Activated naive CD4-positive, alpha-beta T cell treated with anti-CD3 and anti-CD28 coated beads, Interleukin-2, amount 10 ng/mL, durations not matched to agents 7 days and 5 days (primary cell): ENCODE measurements around the gene ADAMTS13.

Experiments used
- CTCF ChIA-PET: fragments of 350-600 bp; sonication (Branson Sonifier 250); formaldehyde crosslinking; loops from one replicate; lab custom pipeline; 2021; ENCODE audit warnings: antibody characterized with exemption; lab: Charles Lee
- DNase-seq: peaks from one replicate; pipeline ENCODE4 v3.0.0-alpha.2; 2020
- H3K27ac Mint-ChIP-seq: one replicate; pipeline ENCODE4 v1.8.0; 2021; ENCODE audit warnings: mild to moderate bottlenecking, moderate library complexity, mixed read lengths
- H3K27me3 Mint-ChIP-seq: one replicate; pipeline ENCODE4 v1.8.0; 2021; ENCODE audit warnings: mild to moderate bottlenecking, mixed read lengths
- H3K36me3 Mint-ChIP-seq: one replicate; pipeline ENCODE4 v1.8.0; 2021; ENCODE audit warnings: mixed read lengths
- H3K4me1 Mint-ChIP-seq: one replicate; pipeline ENCODE4 v1.8.0; 2021; ENCODE audit warnings: mixed read lengths
- H3K4me3 Mint-ChIP-seq: one replicate; pipeline ENCODE4 v1.8.0; 2021; ENCODE audit warnings: mild to moderate bottlenecking, moderate library complexity, mixed read lengths
- H3K9me3 Mint-ChIP-seq: one replicate; pipeline ENCODE4 v1.8.0; 2021; ENCODE audit warnings: mixed read lengths

The ADAMTS13 gene

DNA sequence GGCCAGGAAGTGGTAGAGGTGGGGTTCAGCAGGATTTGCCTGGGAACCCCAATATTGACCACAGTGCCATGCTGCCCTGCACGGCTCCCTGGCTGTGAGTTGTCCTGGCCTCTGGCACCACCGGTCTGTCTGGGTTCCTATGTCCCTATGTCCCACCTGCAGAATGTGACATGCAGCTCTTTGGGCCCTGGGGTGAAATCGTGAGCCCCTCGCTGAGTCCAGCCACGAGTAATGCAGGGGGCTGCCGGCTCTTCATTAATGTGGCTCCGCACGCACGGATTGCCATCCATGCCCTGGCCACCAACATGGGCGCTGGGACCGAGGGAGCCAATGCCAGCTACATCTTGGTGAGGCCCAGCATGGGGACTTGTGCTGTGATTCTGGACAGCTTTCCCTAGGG, 35.6 kb downstream of the ADAMTS13 start:
- peaks cover 10% of the 10 kb centered on the region for H3K4me1 Mint-ChIP-seq

DNA sequence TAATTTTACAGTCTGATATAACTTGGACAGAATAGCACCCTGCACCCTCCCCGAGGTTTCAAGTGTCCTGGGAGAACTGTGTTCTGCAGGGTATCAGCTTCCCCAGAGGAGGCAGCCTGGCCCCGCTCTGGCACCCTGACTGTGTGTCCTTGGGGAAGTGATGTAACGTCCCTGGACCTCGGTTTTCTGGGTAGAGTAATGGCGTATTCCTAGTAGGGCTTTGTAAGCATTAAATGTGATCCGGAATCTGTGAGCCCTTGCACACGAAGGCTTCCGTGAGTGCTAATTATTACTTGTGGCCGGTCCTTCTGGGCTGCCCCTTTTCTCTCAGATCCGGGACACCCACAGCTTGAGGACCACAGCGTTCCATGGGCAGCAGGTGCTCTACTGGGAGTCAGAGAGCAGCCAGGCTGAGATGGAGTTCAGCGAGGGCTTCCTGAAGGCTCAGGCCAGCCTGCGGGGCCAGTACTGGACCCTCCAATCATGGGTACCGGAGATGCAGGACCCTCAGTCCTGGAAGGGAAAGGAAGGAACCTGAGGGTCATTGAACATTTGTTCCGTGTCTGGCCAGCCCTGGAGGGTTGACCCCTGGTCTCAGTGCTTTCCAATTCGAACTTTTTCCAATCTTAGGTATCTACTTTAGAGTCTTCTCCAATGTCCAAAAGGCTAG, 36.6 kb downstream of the ADAMTS13 start:
- Mint-ChIP-seq H3K27ac (no peak overlapping the region), H3K4me3 (peak overlapping the region; percentile 82)

More for the DNA sequence above, 35.6 kb downstream of the ADAMTS13 start:
- DNase-seq = no peak
- Mint-ChIP-seq H3K9me3 (no peaks in the 10 kb centered on the region), H3K27ac (no peak overlapping the region), H3K27me3 (peaks cover 64% of the 10 kb centered on the region), H3K36me3 (no peaks in the 10 kb centered on the region), H3K4me3 (no peak overlapping the region)
- CTCF ChIA-PET = interaction anchor here (0.6 kb wide), 1 partner anchor 272 kb away, joined by 4 read pairs; no protein-coding TSS in a partner anchor

DNA sequence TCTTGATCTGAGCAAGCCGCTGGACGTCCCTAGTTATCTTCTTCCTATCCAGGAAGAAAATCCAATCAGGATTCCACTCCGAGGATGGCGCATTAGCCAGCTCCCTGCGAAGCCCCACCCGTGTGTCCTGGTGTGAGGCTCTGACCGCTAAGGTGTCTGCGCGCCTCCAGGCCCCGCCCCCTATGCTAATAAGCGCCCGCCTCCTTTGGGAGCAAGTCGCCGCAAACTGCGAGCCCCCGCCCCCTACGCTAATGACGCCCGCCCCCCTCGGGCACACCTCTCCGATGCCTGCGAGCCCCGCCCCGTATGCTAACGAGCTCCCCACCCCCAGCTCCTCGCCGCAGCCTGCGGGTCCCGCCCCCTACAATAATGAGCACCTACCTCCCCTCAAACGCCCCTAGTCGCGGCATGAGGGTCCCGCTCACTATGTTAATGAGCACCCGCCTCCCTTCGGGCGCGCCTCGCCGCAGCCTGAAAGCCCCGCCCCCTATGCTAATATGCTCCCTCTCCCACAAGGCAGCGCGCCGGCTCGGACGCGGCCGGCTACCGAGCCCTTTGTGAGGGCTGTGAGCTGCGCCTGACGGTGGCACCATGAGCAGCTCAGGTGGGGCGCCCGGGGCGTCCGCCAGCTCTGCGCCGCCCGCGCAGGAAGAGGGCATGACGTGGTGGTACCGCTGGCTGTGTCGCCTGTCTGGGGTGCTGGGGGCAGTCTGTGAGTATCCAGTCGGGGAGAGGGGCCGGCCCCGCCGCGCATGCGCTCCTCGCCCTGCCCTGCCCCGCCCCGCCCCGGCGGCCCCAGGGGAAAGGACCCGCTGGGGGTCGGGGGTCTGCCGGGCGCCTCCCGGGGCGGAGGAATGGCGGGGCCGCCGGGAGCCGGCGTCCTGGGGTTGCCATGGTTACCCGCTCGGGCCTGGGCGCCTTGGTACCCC, 37.6 kb downstream of the ADAMTS13 start, which contains the start of gene CACFD1:
Gene CACFD1, plus strand, starts transcription at position 503 of the 929 bp plus-strand sequence. Its CDS starts 89 bp downstream, at position 592.
- Mint-ChIP-seq H3K27me3 (peaks cover 69% of the 10 kb centered on the region), H3K36me3 (no peaks in the 10 kb centered on the region), H3K4me1 (peaks cover 10% of the 10 kb centered on the region), H3K4me3 (peak within 1 kb of the TSS; percentile 82), H3K27ac (peak within 1 kb of the TSS; percentile 76), H3K9me3 (no peaks in the 10 kb centered on the region)
- peak; percentile 96 for DNase-seq
- CTCF ChIA-PET = interaction anchor here (0.7 to 2.1 kb wide), 2 partner anchors 26 to 248 kb away, joined by 4 to 9 read pairs; no protein-coding TSS in a partner anchor

More for the DNA sequence above, 36.6 kb downstream of the ADAMTS13 start:
- Mint-ChIP-seq H3K9me3 (no peaks in the 10 kb centered on the region), H3K4me1 (peaks cover 10% of the 10 kb centered on the region), H3K27me3 (peaks cover 70% of the 10 kb centered on the region), H3K36me3 (no peaks in the 10 kb centered on the region)
- CTCF ChIA-PET = interaction anchor here (0.6 to 2.1 kb wide), 2 partner anchors 27 to 273 kb away, joined by 4 to 9 read pairs; no protein-coding TSS in a partner anchor
- no peak for DNase-seq

DNA sequence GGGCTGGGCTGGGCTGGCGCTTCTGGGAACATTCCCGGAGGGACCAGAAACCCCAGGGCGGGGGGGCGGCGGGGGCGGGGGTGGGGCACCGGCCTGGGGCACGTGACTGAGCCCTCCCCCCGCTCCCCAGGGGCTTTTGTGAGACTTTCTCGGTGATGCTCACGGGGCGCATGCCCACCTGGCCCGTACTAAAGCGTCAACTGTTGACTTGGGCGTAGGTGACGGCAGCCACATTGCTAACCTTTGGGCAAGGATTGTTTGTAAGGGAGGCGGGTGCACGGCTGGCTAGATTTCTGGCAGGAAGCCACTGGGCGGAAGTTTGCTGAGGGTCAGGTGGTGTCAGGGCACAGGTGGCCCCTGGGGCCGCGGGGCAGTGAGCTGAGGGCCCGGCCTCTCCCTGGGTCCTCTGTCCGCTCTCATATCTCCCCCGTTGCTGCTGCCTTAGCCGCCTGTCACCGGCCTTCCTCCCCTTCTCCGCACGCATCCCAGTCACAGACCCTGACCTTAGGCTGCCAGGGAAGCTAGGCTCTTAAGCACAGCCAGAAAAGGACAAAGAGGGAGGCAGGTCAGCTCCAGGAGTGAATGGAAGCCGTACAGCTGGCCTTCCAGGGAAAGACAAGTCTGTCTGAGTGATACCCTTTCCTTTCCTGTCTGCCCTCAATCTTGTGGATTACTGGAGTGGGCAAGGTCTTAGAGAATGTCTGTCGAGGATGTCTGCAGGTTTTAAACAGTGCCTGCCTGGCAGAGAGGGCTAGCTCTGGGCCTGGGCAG, 38.4 kb downstream of the ADAMTS13 start:
- CTCF ChIA-PET = no interaction called here
- no peak for DNase-seq
- no peaks in the 10 kb centered on the region for H3K9me3 Mint-ChIP-seq
- no peaks in the 10 kb centered on the region for H3K36me3 Mint-ChIP-seq
- peaks cover 10% of the 10 kb centered on the region for H3K4me1 Mint-ChIP-seq
- H3K27me3 Mint-ChIP-seq = peaks cover 76% of the 10 kb centered on the region
- H3K4me3 Mint-ChIP-seq = peak overlapping the region; percentile 56
- no peak overlapping the region for H3K27ac Mint-ChIP-seq

DNA sequence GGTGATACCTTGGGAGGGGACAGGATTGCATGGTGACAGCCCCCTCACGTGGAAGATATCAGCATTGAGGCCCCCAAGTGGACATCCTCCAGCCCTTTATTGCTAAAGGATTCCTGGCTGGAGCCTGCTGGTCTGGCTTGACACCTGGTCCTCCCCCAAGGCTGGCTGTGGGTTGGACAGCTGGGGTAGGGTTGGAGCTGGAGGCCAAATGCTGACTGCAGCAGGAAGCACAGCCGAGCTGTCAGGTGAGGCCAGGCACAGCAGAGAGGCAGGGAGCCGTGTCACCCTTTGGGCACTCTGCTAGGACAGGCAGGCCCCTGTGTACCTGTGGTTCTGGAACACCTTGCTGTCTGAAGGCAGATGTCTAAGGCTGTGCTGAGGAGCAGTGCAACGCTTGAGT, 39.8 kb downstream of the ADAMTS13 start:
- Mint-ChIP-seq H3K9me3 (no peaks in the 10 kb centered on the region), H3K36me3 (no peaks in the 10 kb centered on the region), H3K4me3 (no peak overlapping the region), H3K27ac (no peak overlapping the region), H3K27me3 (peaks cover 69% of the 10 kb centered on the region), H3K4me1 (peaks cover 10% of the 10 kb centered on the region)
- CTCF ChIA-PET = no interaction called here
- no peak for DNase-seq

DNA sequence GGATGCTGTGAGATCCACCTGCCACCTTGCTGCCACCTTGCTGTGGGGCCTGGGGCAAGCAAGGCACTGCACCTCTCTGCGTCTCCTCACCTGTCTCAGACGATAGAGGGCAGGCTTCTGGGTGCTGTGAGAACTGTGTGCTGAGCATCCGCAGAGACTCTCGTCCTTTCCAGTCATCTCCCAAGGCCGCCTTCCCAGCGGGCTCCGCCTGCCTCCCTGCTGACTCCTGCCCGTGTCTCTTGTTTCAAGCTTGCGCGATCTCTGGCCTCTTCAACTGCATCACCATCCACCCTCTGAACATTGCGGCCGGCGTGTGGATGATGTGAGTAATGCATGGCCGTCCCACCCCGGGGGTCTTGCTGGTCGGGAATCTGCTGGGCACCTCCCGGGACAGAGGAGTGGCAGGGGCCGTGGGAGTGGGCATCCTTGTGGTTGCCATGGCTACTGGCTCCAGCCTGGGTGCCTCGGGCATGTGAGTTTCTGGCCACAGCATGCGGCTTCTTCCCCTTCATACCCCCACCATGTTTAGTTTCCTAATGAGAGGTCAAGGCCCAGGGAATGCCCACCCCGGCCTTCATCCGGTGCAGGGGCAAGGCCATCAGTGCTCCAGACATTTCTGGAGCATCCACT, 41.2 kb downstream of the ADAMTS13 start:
- no peak for DNase-seq
- Mint-ChIP-seq H3K4me1 (peaks cover 10% of the 10 kb centered on the region), H3K4me3 (no peak overlapping the region), H3K27ac (no peak overlapping the region), H3K27me3 (peaks cover 62% of the 10 kb centered on the region), H3K36me3 (no peaks in the 10 kb centered on the region), H3K9me3 (no peaks in the 10 kb centered on the region)
- CTCF ChIA-PET = no interaction called here

DNA sequence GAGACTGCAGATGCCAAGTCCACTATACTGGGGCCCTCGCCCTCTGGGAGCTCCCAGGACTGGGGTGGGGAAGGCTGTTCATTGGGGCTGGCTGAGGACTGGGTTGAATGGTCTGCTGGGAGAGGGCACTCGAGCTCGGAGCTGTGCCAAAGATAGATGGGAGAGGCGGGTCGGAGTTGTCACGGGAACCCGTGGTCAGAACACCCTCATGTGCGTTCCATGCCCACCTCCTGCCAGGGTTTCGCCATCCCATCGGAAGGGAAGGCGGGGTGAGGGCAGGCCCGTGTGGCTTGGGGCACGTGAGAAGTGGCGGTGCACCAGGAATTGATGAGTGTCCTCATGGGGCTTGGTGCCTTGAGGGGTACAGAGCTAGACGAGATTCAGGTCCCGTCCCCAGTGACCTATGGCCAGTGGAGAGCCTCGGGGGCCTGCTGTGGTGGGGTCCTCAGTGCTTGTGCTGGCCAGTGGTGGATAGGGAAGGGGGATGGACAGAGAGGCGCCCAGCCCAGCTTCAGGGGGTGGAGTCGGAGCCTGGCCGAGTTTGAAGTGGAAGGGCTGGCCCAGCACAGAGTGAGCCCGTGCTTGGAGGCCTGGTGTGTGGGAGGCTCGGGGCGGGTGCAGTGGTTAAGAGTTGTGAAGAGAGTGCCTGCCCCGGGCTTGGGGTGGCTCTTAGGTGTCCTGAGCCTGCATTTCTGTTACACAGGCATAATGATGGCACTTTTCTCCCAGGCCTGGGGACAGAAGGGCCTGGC, 41.9 kb downstream of the ADAMTS13 start:
- CTCF ChIA-PET = no interaction called here
- H3K9me3 Mint-ChIP-seq = no peaks in the 10 kb centered on the region
- peaks cover 55% of the 10 kb centered on the region for H3K27me3 Mint-ChIP-seq
- peaks cover 10% of the 10 kb centered on the region for H3K4me1 Mint-ChIP-seq
- H3K36me3 Mint-ChIP-seq = no peaks in the 10 kb centered on the region
- DNase-seq = no peak
- no peak overlapping the region for H3K27ac Mint-ChIP-seq
- no peak overlapping the region for H3K4me3 Mint-ChIP-seq

DNA sequence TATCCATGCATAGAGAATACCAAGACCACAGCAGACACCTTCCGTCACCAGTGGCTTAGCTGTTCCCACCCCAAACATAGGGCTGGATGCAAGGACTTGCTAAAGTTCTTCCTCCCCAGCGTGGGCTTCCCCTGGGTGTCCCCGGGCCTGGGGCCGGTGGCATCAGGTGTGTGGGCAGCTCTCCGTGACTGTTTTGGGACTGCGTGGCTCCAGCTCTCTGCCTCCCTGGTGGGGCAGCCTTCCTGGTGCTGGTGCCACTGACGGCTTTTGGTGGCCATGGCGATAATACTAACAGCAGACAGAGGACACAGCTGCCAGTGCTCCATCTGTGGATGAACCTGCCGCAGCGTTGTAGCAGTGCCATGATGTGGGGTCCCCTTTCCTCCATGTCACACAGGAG, 42.5 kb downstream of the ADAMTS13 start:
- no peak for DNase-seq
- H3K4me1 Mint-ChIP-seq = peaks cover 7% of the 10 kb centered on the region
- H3K4me3 Mint-ChIP-seq = no peak overlapping the region
- H3K36me3 Mint-ChIP-seq = no peaks in the 10 kb centered on the region
- no peak overlapping the region for H3K27ac Mint-ChIP-seq
- peaks cover 49% of the 10 kb centered on the region for H3K27me3 Mint-ChIP-seq
- CTCF ChIA-PET = no interaction called here
- H3K9me3 Mint-ChIP-seq = no peaks in the 10 kb centered on the region

DNA sequence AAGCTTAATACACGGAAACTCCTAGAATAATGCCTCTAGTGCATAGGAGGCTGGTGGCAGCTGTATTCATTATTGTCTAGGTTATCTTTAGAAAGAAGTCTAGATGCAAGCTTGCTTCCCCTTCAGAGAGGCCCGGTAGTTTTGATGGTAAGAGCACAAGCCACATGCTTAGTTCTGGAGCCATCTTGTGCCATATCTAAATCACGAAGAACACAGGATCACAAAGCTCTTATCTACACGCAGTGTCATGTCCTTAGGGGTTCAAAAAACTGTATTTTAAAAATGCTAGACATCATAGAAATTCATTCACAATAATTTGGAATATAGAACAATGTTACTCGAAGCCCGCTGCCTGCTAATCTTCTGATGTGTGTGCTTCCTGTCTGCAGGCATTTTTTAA, 43.8 kb downstream of the ADAMTS13 start:
- H3K27me3 Mint-ChIP-seq = peaks cover 38% of the 10 kb centered on the region
- CTCF ChIA-PET = no interaction called here
- no peaks in the 10 kb centered on the region for H3K4me1 Mint-ChIP-seq
- H3K27ac Mint-ChIP-seq = no peak overlapping the region
- H3K36me3 Mint-ChIP-seq = no peaks in the 10 kb centered on the region
- no peaks in the 10 kb centered on the region for H3K9me3 Mint-ChIP-seq
- no peak overlapping the region for H3K4me3 Mint-ChIP-seq
- no peak for DNase-seq

DNA sequence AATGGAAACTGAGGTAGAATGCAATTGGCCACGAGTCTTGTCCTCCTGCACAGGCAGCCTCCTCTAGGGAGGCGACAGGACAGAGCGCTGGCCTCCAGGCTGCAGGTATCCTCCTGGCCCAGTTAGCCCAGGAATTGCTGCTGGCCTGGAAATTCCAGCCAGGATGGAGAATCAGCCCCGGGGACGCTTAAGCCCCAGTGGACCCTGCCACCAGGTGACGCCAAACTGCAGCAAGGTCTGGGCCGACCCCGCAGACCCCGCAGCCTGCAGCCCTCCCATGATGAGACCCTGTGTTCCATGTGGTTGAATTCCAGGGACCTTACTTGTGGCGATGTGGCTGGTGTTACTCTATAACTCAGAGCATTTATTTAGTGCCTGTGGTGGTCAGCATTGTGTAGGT, 44.9 kb downstream of the ADAMTS13 start:
- CTCF ChIA-PET = no interaction called here
- Mint-ChIP-seq H3K27ac (no peak overlapping the region), H3K36me3 (no peaks in the 10 kb centered on the region), H3K4me3 (no peak overlapping the region), H3K27me3 (peaks cover 27% of the 10 kb centered on the region), H3K4me1 (no peaks in the 10 kb centered on the region), H3K9me3 (no peaks in the 10 kb centered on the region)
- no peak for DNase-seq

DNA sequence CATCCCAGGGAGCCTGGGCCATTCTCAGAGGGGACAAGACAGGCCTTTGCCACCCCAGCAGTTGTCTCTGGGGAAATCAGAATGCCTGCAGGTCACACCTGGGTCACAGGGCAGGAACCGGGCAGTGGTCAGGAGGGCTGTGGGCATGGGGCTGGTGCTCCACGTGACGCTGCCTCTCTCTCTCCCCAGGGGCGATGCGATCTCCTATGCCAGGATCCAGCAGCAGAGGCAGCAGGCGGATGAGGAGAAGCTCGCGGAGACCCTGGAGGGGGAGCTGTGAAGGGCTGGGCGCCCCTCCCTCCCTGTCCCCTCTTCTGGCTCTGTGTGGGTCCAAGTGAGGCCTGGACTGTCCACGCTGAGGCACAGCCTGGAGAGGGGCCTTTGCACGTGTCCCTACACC, 46.2 kb downstream of the ADAMTS13 start:
- no peaks in the 10 kb centered on the region for H3K9me3 Mint-ChIP-seq
- H3K27ac Mint-ChIP-seq = no peak overlapping the region
- H3K27me3 Mint-ChIP-seq = peaks cover 15% of the 10 kb centered on the region
- H3K4me3 Mint-ChIP-seq = no peak overlapping the region
- H3K4me1 Mint-ChIP-seq = no peaks in the 10 kb centered on the region
- DNase-seq = no peak
- CTCF ChIA-PET = no interaction called here
- no peaks in the 10 kb centered on the region for H3K36me3 Mint-ChIP-seq

DNA sequence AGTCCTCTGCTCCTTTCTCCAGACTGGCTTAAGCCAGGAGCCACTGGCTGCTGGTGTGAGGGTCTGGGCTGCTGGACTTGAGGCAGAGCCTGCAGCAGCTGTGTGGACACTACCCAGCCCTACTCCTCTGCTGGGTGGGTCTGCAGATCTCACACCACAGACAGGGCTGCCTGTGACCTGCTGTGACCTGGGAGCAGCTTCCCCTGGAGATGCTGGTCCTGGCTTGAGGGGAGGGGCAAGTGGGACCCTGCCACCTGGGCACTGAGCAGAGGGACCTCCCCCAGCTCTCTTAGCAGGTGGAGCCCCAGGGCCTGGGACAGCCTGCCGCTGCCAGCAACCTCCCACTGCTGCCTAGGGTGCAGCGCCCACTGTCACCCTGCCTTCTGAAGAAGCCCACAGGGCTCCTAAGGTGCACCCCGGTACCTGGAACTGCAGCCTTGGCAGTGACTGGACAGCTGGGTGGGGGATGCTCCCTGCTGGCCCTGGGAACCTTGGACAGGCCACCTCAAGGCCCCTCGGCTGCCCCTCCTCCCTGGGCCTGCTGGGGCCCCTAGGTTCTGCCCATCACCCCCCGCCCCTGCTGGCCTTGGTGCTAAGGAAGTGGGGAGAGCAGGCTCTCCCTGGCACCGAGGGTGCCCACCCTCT, 46.7 kb downstream of the ADAMTS13 start:
- Mint-ChIP-seq H3K9me3 (no peaks in the 10 kb centered on the region), H3K36me3 (no peaks in the 10 kb centered on the region), H3K27me3 (peaks cover 13% of the 10 kb centered on the region), H3K27ac (no peak overlapping the region), H3K4me3 (no peak overlapping the region), H3K4me1 (no peaks in the 10 kb centered on the region)
- CTCF ChIA-PET = no interaction called here
- DNase-seq = no peak
